ENCODE measurements around the gene RAB37. TPM values are rescaled to one million over a fixed set of nuclear protein-coding genes. Genes with fewer than 3 reads are reported as not detected.

Gene RAB37
- total and polyA plus RNA-seq, 9 of the 15 experiments (the other 6 are each of a cell fraction or from before 2014, with no cell fraction given) = 0.03 to 0.27 (median 0.11) TPM; not detected in 4

DNA sequence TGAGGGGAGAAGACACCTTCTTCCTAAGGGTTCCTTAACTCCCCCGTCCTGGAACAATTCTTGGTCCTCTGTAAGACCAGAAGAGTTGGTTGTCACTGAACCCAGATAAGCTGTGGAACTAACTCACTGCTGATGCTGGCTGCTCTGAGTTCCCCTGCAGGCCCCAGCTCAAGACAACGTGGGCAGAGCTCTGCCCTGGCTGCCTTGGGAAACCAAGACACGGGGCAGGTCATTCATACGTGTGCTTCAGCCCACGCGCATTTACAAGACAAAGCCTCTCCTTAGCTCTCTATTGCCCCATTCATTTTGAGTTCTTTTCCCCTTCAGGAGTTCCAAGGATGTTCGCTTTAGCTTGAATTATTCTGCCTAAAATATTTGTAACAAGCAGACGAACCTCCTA, 42.4 kb downstream of the RAB37 start:
- Histone ChIP-seq H3K9me3 (replicated peaks; ENCODE audit: control insufficient read depth, insufficient read depth, low read depth, low read length) (no peaks in the 10 kb centered on the region), H3K36me3 (ENCODE audit: control insufficient read depth, insufficient read depth, low read length) (peaks cover 19% of the 10 kb centered on the region; the same call in 2 of the 3 replicates), H3K4me1 (replicated peaks in 1 of 2; ENCODE audit: control insufficient read depth in 2 of 2, insufficient read depth in 2 of 2, low read length in 2 of 2) (peaks cover 8 to 20% of the 10 kb centered on the region in 2 experiments; a peak in 4 of 5 replicates), H3K27me3 (ENCODE audit: control insufficient read depth in 2 of 2, insufficient read depth in 2 of 2, low read length in 2 of 2) (no peaks in the 10 kb centered on the region), H3K9ac (ENCODE audit: insufficient read depth in 1 of 2, low read depth in 2 of 2, low read length in 2 of 2) (no peak overlapping the region), H2AFZ (ENCODE audit: low read depth, low read length) (no peak overlapping the region), H3K9me1 (ENCODE audit: control insufficient read depth, insufficient read depth, low read length) (no peaks in the 10 kb centered on the region), H4K20me1 (replicated peaks; ENCODE audit: control insufficient read depth, insufficient read depth, low read length) (peaks cover 11% of the 10 kb centered on the region; the same call in 1 of the 2 replicates), H3K79me2 (ENCODE audit: control insufficient read depth, insufficient read depth, low read length) (peaks cover 26% of the 10 kb centered on the region), H3K27ac (ENCODE audit: extremely low read depth, low read depth, low read length) (no peak overlapping the region), H3K4me2 (ENCODE audit: insufficient read depth, low read length) (no peak overlapping the region), H3K4me3 (no peak overlapping the region)
- POLR2A ChIA-PET = interaction anchor here (0.6 to 0.7 kb wide), 2 partner anchors 8 to 15 kb away, joined by 3 to 4 read pairs; no protein-coding TSS in a partner anchor
- no TSS peak for BruUV-seq (replicated peaks)
- intact Hi-C loops (cut with micrococcal nuclease) = no loop called here
- CTCF ChIA-PET (ENCODE audit: low intra/inter-chr PET ratio) = no interaction called here
- TF ChIP-seq ZNF668 (CRISPR knock-in tag; IDR thresholded peaks at IDR 0.05) = no peak
- TF ChIP-seq, protein P1, sequence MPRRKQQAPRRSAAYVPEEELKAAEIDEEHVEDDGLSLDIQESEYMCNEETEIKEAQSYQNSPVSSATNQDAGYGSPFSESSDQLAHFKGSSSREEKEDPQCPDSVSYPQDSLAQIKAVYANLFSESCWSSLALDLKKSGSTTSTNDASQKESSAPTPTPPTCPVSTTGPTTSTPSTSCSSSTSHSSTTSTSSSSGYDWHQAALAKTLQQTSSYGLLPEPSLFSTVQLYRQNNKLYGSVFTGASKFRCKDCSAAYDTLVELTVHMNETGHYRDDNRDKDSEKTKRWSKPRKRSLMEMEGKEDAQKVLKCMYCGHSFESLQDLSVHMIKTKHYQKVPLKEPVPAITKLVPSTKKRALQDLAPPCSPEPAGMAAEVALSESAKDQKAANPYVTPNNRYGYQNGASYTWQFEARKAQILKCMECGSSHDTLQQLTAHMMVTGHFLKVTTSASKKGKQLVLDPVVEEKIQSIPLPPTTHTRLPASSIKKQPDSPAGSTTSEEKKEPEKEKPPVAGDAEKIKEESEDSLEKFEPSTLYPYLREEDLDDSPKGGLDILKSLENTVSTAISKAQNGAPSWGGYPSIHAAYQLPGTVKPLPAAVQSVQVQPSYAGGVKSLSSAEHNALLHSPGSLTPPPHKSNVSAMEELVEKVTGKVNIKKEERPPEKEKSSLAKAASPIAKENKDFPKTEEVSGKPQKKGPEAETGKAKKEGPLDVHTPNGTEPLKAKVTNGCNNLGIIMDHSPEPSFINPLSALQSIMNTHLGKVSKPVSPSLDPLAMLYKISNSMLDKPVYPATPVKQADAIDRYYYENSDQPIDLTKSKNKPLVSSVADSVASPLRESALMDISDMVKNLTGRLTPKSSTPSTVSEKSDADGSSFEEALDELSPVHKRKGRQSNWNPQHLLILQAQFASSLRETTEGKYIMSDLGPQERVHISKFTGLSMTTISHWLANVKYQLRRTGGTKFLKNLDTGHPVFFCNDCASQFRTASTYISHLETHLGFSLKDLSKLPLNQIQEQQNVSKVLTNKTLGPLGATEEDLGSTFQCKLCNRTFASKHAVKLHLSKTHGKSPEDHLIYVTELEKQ (CRISPR knock-in tag; IDR thresholded peaks at IDR 0.05) = no peak
- ATAC-seq (no peak), FAIRE-seq (no peak), DNase-seq (ENCODE audit: extremely low read depth in 1 of 4, low spot score in 3 of 4) (no peak)
- 71% methylated on average over 8 of the region's 8 CpGs for WGBS (ENCODE audit: insufficient coverage, low coverage, missing lambda C conversion rate)
- in situ Hi-C loops (cut with MboI) = no loop called here

All from K562 (cell line).